ENCODE data around the gene UST. TPM values are rescaled to one million over a fixed set of nuclear protein-coding genes. Genes with fewer than 3 reads are reported as not detected.
A peak's percentile ranks its signal among the peaks of the same experiment; 100 is the strongest.

UST gene
- total and polyA plus RNA-seq, 2 of the 8 experiments (the other 6 are each of a cell fraction or from before 2014, with no cell fraction given), result 13.5 to 34.5 TPM

- Histone ChIP-seq H4K91ac (replicated peaks; ENCODE audit: insufficient read length, low read length) (no peak overlapping the region), H3K18ac (ENCODE audit: extremely low read depth, low read length) (no peak overlapping the region), H3K4me2 (ENCODE audit: insufficient read depth in 1 of 2, low read depth in 2 of 2, low read length in 2 of 2) (no peak overlapping the region), H3K23ac (ENCODE audit: insufficient read length) (no peak overlapping the region), H3K14ac (ENCODE audit: insufficient read length) (no peak overlapping the region), H3K27me3 (replicated peaks in 1 of 4; ENCODE audit: control insufficient read depth in 3 of 4, extremely low read depth in 1 of 4, insufficient read depth in 3 of 4, low read length in 3 of 4) (no peaks in the 10 kb centered on the region), H4K20me1 (replicated peaks in 1 of 2; ENCODE audit: control insufficient read depth in 1 of 2, insufficient read depth in 2 of 2, low read length in 2 of 2) (peaks cover 0 to 2% of the 10 kb centered on the region in 2 experiments), H3K9ac (replicated peaks in 1 of 4; ENCODE audit: extremely low read depth in 1 of 4, low read depth in 3 of 4, low read length in 3 of 4) (no peak overlapping the region), H2BK12ac (ENCODE audit: low read depth, low read length) (no peak overlapping the region), H3K79me1 (ENCODE audit: low read depth, low read length) (no peaks in the 10 kb centered on the region), H3K56ac (replicated peaks; ENCODE audit: insufficient read length, low read depth, low read length) (no peak overlapping the region), H3K36me3 (ENCODE audit: control insufficient read depth in 2 of 4, insufficient read depth in 4 of 4, low read length in 3 of 4) (peaks cover 0 to 12% (median 1%) of the 10 kb centered on the region in 4 experiments; a peak in 1 of 8 replicates), H3K4me1 (replicated peaks in 1 of 4; ENCODE audit: control insufficient read depth in 3 of 4, insufficient read depth in 4 of 4, low read length in 3 of 4) (peaks cover 7 to 33% (median 11%) of the 10 kb centered on the region in 4 experiments), H3K79me2 (ENCODE audit: control insufficient read depth in 1 of 2, insufficient read depth in 2 of 2, low read length in 2 of 2) (no peaks in the 10 kb centered on the region; a peak in 1 of 4 replicates), H4K5ac (ENCODE audit: insufficient read length, low read depth, low read length) (no peak overlapping the region), H3K9me3 (ENCODE audit: insufficient read depth in 2 of 2, low read depth in 1 of 2, low read length in 1 of 2) (no peaks in the 10 kb centered on the region), H3K4ac (replicated peaks; ENCODE audit: insufficient read length, low read depth, low read length) (no peak overlapping the region), H3K4me3 (ENCODE audit: extremely low read depth in 1 of 4, insufficient read depth in 2 of 4, low read depth in 3 of 4, low read length in 4 of 4) (no peak overlapping the region), H2AK5ac (ENCODE audit: low read depth, low read length) (no peak overlapping the region), H2BK120ac (replicated peaks; ENCODE audit: low read depth, low read length) (no peak overlapping the region), H2AFZ (ENCODE audit: low read length) (no peak overlapping the region), H2BK20ac (ENCODE audit: low read length) (no peak overlapping the region), H2BK15ac (ENCODE audit: low read length) (no peak overlapping the region), H3K27ac (ENCODE audit: low read depth, low read length) (no peak overlapping the region), H2BK5ac (ENCODE audit: low read depth, low read length) (no peak overlapping the region), H3K23me2 (ENCODE audit: low read depth, low read length) (no peaks in the 10 kb centered on the region), H4K8ac (ENCODE audit: extremely low read depth, insufficient read depth, low read length) (no peak overlapping the region)
- POLR2A ChIA-PET (ENCODE audit: partially characterized antibody), result no interaction called here
- CTCF ChIA-PET (ENCODE audit: partially characterized antibody), result interaction anchor here (0.7 to 4.6 kb wide), 24 partner anchors 11 to 417 kb away, joined by 3 to 32 read pairs (median 3); no protein-coding TSS in a partner anchor
- 64% methylated on average over 5 of the region's 5 CpGs; no CpG with 5 or more reads in 1 of the 2 experiments for WGBS, 2 experiments (ENCODE audit: extremely low coverage in 1 of 2, insufficient coverage in 1 of 2, insufficient read length in 1 of 2, insufficient replicate concordance in 2 of 2, low coverage in 1 of 2, low lambda C conversion rate in 2 of 2, missing lambda C conversion rate in 1 of 2)
- TF ChIP-seq RAD21 (IDR thresholded peaks at IDR 0.05 in 1 of 2, conservative IDR thresholded peaks at IDR 0.05 in 1 of 2; ENCODE audit: low read depth in 2 of 2, low read length in 2 of 2), result peak; percentile 74 to 78
- no peak for TF ChIP-seq RFX5 (IDR thresholded peaks at IDR 0.05; ENCODE audit: borderline replicate concordance, low read depth, low read length)
- TF ChIP-seq, protein P1, sequence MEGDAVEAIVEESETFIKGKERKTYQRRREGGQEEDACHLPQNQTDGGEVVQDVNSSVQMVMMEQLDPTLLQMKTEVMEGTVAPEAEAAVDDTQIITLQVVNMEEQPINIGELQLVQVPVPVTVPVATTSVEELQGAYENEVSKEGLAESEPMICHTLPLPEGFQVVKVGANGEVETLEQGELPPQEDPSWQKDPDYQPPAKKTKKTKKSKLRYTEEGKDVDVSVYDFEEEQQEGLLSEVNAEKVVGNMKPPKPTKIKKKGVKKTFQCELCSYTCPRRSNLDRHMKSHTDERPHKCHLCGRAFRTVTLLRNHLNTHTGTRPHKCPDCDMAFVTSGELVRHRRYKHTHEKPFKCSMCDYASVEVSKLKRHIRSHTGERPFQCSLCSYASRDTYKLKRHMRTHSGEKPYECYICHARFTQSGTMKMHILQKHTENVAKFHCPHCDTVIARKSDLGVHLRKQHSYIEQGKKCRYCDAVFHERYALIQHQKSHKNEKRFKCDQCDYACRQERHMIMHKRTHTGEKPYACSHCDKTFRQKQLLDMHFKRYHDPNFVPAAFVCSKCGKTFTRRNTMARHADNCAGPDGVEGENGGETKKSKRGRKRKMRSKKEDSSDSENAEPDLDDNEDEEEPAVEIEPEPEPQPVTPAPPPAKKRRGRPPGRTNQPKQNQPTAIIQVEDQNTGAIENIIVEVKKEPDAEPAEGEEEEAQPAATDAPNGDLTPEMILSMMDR (IDR thresholded peaks at IDR 0.05; ENCODE audit: control extremely low read depth in 1 of 3, insufficient read depth in 1 of 3, low read depth in 1 of 3, low read length in 3 of 3), result peak in 2 of 3 experiments; percentile 57 to 59; a peak in 3 of 4 replicates
- peak; percentile 66 for FAIRE-seq
- peak in 1 of 2 experiments; percentile 36 for DNase-seq (ENCODE audit: low read depth in 1 of 2, low spot score in 2 of 2)
These were observed 226.8 kb downstream of the UST start for GRCh38 chr6:148973538-148974208.

All from H1 (cell line).